ENCODE measurements around the gene TPRKB. TPM values are rescaled to one million over a fixed set of nuclear protein-coding genes. Genes with fewer than 3 reads are reported as not detected.
A peak's percentile ranks its signal among the peaks of the same experiment; 100 is the strongest.
"Not testable (repeated sequence)": the region's sequence is repeated elsewhere in the genome, so short reads cannot be mapped to it uniquely, and the experiment has no call there.

TPRKB gene
- total RNA-seq (2014; rRNA removed; shearing (Covaris generic)), result 167 and 206 TPM in 2 replicates

DNA sequence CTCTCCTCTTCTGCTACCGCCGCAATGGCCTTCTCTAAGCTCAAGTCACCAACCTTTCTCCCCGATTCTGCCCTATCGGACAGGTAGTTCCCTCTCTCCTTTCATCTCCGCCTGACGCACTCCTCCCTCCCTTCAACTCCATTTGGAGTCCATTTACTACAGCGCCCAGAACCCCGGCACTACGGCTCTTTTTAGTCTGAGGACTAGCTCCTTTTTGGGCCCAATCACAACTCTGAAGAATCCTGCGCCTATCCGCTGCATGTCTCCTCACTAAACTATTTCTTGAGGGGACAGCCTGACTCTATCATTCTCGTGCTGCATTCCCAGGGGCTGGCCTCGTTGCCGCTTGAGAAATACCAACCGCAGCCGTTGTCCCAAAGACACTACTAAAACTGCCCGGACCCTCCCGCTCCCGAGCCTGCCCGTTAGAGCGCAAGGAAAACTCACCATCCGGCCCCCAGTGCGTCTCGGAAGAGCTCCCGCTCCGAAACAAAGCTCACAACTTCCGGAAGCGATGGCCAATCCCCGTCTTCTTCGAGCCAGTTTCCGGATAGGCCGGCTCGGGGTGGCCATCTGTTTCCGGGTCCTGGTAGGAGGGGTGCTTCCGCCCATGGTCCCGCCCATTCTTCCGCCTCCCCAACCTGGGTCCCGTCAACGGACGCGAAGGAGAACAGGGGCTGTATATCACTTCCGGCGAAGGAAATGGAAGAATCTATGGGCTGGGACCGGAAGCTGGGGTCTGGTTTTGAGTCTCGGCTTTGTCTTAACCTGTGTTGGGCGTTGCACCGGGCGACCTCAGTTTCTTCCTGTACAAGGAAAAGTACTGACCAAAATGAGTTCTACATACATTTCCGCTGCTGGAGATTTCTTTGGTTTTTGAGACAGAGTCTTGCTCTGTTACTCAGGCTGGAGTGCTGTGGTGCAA is at the start of gene TPRKB:
Gene TPRKB (minus strand): TSS at position 491 of the 925 bp plus-strand sequence. CDS start 2,776 bp downstream, outside the sequence.
- peak; percentile 97 for DNase-seq (ENCODE audit: low read depth)

DNA sequence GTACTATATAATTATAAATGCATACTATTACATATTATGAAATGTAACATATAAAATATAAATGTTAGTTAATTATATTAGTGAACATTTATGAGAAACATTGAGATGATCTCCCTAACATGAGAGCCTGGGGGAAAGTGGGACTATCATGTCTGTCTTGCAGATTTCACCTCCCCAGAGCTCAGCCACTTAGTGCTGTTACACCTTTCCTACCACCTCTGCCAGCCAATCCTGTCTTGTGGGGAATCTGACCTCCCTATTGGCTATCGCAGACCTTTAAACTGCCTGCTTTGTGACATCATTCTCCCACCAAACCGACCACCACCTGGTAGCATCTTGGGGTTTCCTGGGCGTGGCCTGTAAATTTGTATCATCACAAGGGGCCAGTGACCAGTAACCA is 46.7 kb upstream of the TPRKB start, which contains the start of gene C2orf78:
Gene C2orf78 (plus strand): TSS at position 301 of the 400 bp plus-strand sequence. CDS start 127 bp downstream, outside the sequence.
- DNase-seq (ENCODE audit: low read depth), result not testable (repeated sequence)

DNA sequence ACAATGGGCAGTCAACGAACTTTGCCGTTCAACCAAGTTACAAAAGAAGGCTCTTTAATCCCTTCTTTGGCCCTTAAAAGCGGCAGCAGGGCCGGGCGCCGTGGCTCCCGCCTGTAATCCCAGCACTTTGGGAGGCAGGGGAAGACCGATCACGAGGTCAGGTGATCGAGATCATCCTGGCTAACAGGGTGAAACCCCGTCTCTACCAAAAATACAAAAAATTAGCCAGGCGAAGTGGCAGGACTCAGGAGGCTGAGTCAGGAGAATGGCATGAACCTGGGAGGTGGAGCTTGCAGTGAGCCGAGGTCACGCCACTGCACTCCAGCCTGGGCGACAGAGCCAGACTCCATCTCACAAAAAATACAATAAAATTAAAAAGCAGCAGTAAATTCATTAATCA is 46.3 kb upstream of the TPRKB start:
- DNase-seq (ENCODE audit: low read depth), result peak; percentile 70

DNA sequence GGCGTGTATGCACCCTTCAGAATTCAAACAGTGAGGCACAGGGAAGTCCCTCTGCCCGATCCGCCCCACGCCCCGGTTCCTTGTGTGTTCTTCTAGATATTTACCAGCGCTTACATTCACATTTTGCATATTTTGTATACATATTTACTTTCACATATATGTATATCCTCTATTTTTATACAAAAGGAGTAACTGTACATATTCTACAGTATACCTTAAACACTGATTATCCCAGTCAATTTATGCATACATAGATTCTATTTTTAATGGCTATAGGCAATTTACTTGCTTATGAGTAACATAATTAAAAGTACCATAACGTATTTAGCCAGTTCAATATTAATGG is 43.1 kb upstream of the TPRKB start:
- no peak for DNase-seq (ENCODE audit: low read depth)

DNA sequence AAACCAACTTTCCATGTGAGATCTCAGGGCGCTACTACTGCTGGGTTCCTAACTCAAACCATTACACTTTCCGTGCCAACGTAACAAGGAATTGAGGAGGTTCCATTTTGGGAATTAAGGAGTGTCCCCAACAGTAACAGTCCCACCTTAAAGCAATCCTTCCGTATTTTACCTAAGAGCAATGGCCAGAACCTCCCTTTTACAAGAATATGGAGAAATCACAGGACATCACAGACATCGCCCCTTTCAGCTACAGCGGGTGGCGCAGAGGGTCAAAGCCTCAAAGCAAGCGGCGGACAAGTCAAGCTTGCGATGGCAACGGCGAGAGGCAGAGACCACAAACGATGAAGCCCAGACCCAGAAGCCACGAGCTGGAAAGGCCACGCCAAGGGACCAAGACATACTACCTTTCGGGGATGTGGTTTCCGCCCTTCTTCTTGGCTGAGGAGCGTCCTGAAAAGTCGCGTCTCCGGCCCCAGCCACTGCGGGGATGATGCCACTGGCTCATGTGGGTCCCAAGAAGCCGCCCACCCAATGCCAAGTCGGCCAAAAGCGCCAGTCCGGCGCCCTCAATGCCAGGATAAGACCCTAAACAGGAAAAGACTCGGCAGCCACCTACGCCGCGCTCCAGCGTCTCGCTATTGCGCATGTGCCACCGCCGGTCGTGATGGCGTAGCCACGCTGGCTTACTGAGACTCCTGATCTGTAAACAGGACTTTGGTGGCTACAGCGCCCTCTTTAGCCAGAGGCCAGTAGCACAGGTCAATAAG is 42.5 kb upstream of the TPRKB start, which contains the start of gene DUSP11:
Gene DUSP11 (minus strand): TSS at position 637 of the 770 bp plus-strand sequence. CDS start 129 bp downstream, at position 508.
- DNase-seq (ENCODE audit: low read depth), result peak; percentile 94

DNA sequence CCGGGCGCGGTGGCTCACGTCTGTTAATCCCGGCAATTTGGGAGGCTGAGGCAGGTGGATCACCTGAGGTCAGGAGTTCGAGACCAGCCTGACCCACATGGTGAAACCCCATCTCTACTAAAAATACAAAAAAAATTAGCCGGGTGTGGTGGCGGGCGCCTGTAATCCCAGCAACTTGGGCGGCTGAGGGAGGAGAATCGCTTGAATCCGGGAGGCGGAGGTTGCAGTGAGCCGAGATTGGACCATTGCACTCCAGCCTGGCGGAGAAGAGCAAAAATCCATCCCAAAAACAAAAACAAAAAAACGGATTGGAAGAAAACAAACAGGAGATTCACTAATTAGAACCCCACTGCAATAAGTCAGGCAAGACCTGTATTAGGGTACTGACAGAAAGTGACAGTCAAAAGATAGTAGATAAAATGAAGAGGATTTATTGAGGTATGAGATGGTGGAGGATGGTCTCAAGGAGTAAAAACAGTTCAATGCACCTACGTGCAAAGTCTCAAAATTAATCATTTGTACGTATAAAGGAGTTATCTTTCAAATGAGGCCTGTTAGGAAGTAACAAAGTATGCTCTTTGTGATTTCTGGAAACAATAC is 41.8 kb upstream of the TPRKB start:
- not testable (repeated sequence) for DNase-seq (ENCODE audit: low read depth)

DNA sequence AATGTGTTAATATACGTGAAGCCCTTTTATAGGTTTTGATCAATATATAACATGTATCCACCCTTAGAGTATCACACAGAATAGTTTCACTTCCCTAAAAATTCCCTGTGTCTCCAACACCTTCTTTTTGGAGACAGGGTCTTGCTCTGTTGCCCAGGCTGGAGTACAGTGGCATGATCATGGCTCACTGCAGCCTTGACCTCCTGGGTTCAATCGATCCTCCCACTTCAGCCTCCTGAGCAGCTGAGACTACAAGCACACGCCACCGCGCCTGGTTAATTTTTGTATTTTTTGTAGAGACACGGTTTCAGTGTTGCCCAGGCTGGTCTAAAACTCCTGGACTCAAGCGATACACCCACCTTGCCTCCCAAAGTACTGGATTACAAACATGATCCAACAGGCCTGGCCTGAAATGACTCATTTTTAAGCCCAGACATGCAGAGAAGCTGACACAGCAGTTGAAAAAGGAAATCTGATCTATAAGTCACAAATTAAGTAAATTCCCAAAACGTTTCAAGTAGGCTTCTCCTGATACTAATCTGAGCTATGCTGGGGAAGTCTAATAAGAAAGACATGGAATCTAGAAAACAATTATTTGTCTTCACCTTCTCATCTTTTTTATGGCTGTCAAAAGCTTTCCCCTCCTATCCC is 39.8 kb upstream of the TPRKB start:
- no peak for DNase-seq (ENCODE audit: low read depth)

DNA sequence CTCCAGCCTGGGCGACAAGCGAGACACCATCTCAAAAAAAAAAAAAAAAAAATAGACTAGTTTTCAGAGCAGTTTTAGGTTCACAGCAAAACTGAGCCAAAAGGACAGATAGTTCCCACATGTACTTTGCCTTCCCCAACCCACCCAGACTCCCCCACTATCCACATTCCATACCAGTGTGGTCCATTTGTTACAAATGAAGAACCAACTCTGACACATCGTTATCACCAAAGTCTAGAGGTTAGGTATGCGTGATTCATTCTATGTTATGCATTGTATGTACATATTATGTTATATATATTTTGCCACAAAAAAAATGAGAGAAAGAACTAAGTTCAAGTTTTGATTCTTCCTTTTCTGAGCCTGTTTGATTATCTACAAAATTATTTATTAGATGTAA is 39.2 kb upstream of the TPRKB start:
- no peak for DNase-seq (ENCODE audit: low read depth)

DNA sequence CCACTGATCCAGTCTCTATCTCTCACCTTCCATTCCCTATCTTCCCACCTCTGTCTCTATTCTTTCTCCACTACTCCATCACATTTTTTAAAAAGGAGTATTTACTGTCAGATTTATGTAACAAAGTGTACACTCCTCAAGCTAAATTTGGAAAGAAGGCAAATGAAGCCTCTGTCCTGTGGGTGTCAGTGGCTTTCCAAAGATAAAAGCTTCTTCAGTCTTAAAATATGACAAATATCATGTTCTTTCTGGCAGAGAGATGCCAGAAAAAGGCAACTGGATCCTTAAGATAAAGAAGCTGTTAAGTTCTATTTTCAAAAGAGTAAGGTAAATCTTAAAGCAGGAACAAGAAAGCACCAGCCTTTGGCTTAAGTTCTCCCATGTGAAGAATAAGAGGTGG is 35.7 kb upstream of the TPRKB start:
- no peak for DNase-seq (ENCODE audit: low read depth)

DNA sequence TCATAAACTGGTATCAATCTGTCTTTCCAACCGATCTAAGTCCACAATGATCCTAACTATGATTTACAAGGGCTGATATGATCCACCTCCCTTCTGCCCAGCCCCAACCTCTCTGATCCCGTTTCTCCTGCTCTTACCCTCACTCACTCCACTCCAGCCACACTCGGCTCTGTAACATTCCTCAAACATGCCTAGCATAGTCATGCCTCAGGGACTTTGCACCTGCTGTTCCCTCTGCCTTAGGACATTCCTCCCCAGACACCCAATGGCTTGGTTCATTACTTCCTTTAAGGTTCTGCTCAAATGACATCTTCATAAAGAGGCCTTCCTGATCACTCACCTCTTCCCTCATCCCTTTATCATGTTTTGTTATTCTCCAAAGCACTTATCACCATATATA is 33.6 kb upstream of the TPRKB start:
- no peak for DNase-seq (ENCODE audit: low read depth)

DNA sequence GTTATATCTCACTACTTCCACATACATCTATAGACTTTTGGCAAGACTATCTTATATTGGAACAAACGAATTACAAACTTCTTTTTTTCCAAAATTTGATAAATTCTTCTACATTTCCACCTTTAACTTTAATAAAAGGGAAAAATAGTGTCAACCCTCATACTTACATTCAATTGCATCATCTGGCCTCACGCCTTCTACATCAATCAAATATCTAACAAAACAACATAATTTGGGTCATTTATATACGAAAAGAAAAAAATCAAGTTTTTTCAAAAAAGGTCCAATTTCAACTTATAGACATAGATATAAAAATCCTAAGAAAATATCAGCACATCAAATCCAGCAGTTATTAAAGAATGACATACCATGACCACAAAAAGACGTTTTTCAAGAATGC is 29.8 kb upstream of the TPRKB start:
- DNase-seq (ENCODE audit: low read depth), result no peak

DNA sequence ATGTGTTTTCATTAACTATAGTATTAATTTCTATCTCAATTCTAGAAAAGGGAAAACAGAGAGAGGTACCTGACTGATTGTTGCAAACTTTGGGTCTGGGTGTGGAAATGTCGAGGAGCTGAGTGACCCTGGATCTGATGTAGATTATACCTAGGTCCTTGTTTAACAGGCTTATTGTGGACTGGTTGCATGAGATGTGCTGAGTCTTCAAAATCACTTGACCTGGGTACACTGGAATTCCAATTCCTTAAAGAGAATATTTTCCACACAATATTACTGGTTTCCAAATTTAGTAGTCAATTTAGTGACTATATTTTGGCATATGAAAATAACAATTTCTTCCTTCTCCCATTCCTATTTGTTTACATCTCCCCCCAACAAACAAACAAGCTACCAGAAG is 29.2 kb upstream of the TPRKB start:
- DNase-seq (ENCODE audit: low read depth), result no peak

DNA sequence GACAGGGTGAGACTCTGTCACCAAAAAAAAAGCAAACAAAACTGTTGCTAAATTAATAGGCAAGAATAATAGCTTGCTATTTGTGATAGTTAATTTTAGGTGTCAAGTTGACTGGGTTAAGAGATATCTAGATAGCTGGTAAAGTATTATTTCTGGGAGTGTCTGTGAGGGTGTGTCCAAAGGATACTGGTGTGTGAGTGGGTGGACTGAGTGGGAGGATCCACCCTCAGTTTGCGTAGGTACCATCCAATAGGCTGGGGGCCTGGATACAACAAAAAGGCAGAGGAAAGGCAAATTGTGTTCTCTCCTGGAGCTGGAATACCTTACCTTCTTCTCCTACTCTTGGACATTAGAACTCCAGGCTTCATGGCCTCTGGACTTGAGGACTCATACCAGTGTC is 27.8 kb upstream of the TPRKB start:
- DNase-seq (ENCODE audit: low read depth), result no peak

DNA sequence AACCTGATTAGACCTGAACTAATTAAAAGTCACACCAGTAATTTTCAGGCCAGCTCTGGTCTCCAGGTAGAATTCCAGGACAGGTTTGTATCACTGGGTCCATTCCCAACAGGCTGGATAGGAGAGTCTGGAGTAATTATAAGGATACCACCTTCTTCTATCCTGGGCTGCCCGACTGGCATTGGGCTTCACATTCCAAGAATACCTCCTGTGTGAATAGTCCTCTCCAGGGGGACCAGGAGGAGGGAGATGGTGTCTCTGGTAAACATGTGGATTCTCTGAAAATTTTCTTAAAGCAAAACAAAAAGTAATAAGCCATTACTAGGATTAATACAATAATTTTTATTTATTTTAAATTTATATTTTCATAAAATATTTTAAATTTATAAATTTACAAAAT is 25.4 kb upstream of the TPRKB start:
- DNase-seq (ENCODE audit: low read depth), result no peak

DNA sequence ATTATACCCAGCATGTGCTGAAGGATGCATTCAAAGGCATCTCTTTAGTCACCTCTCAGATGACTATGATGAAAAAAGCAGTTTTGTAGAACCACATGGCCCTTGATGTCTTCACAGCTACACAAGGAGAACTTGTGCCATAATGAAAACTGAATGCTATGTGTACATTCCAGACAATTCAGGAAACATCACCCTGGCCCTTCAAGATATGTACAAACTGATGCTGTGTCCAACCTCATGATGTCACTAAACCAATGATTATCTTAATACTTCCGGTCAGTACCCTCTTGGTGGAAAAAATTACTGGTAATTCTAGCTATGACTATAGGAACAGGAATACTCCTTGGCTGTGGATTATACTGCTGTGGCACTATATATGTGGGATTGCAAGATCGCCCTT is 22.8 kb upstream of the TPRKB start:
- no peak for DNase-seq (ENCODE audit: low read depth)

DNA sequence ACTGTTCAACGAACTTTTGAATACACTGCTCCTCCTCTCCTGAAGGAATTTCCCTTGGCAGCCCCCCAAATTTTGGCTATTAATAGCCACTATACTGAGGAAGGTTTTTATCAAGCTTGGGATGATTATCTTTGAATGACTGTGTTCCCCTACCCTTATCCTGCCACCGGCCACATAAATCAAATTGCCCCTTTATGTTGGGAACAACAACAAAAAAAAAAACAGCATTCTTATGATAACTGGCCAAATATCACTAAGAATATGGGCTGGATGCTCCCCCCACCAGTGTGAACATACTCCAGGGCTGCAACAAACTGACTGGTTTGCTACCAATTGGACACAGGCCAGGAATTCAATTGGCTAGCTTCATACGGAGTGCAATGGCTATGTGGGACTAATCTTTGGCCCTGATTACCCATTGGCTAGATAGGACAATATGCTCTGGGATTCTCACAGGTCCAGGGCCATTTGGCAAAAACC is 22.2 kb upstream of the TPRKB start:
- DNase-seq (ENCODE audit: low read depth), result no peak

DNA sequence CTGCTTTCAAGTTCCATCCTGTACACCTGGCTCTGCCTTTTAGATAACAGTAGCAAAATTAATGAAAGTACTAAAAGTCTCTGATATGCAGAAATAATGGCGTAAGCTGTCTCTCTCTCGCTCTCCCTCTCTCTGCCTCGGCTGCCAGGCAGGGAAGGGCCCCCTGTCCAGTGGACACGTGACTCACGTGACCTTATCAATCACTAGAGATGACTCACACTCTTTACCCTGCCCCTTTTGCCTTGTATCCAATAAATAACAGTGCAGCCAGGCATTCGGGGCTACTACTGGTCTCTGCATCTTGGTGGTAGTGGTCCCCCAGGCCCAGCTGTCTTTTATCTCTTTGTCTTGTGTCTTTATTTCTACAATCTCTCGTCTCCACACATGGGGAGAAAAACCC is 17.2 kb upstream of the TPRKB start:
- not testable (repeated sequence) for DNase-seq (ENCODE audit: low read depth)

DNA sequence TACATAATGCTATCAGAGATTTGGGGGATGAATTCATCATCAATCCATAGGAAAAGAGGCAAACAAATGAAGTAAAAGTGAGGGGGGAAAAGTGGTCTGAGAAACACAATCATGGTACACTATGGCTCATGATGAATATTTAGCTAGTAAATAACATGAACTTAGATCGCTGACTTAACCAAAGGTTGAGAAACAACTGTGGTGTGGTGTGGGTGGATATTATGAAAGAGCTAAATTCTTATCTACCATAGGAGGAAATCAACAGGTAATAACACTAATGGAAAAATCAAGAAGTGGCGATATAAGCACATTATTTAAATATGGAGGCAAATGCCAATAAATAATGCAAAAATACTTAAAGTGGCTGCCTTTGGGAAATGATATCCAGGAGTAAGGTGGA is 12.2 kb upstream of the TPRKB start:
- no peak for DNase-seq (ENCODE audit: low read depth)

DNA sequence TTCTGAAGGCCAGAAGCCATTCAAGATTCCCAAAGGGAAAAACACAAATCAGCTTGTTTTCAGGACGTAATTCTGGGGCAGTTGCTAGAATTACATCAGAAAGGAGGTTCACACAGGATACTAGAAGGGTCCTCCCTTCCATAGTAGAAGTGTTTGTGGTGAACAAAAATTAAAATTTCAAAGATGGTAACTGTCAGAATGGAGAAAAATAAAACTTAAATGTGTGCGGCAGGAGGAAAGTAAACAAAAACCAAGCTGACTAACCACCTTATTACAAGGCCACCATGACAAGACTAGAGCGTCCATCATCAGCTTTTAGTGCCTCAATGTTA is 9.7 kb upstream of the TPRKB start:
- DNase-seq (ENCODE audit: low read depth), result no peak

DNA sequence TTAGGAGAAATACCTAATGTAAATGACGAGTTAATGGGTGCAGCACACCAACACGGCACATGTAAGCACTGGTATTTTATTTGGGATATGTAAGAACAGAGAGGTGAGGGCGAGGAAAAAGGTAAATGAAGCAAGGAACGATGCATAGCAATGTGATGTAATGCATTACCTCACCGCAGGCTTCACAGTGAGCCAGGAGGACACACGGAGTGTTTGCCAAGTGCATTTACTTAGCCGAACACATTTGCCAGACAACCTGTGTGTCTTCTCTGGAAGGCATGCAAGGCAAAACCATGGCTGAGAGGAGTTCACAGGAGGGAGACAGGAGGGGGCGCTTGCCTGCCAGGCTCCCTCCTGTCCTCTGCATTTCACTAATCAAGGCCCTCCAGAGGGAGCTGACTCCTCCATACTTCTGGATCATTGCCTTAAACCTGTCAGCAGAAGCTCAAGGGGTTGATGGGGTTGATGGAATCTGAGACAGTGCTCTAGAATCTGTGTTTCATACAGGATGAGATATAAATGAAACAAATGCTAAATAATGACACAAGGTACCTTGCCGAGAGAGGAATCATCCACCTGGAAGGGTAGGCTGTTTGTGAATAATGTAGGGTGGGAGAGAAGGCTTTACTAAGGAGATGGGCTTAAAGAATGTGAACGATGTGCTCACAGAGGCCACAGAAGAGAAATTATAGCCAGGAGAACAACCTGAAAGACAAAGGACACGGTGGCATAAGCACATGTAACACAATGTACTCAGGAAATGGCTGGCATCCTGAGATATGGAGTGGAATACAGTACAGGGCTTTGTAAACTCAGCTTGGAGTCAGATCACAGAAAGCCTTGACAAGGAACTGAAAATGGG is 9.1 kb upstream of the TPRKB start:
- no peak for DNase-seq (ENCODE audit: low read depth)

DNA sequence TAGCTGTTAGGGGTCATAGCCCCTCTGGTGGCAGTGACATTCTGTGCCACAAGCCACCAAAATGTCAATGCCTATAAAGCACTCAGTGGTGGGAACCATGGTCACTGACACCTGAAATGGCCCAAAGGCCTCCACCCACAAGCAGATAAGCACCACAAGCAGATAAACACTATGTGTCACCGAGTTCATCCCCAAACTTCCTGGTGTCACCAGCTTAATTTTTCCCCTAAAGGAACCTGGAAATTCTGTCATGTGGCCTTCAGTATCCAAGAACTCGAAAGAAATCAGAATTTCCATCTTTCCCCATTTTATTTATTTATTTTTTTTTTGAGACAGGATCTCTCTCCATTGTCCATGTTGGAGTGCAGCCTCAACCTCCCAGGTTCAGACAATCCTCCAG is 3.6 kb upstream of the TPRKB start:
- no peak for DNase-seq (ENCODE audit: low read depth)
